BE2C (cell line): ENCODE measurements around the gene MAGI2.

Experiments used
- DNase-seq: peaks from one replicate; pipeline ENCODE4 v3.0.0-alpha.2; 2020
- H3K27me3 ChIP-seq: fragments of 250-450 bp; sonication (Bioruptor Pico); 2 replicates; pipeline ENCODE4 v1.5.1; 2020; ENCODE audit warnings: mild to moderate bottlenecking
- H3K36me3 ChIP-seq: fragments of 250-450 bp; sonication (Bioruptor Pico); 2 replicates; pipeline ENCODE4 v1.5.1; 2020; ENCODE audit warnings: mild to moderate bottlenecking
- H3K4me1 ChIP-seq: fragments of 250-450 bp; sonication (Bioruptor Pico); 2 replicates; pipeline ENCODE4 v1.5.1; 2020
- H3K4me3 ChIP-seq: 2 replicates; pipeline ENCODE4 v1.5.1; 2011; ENCODE audit warnings: low read depth, low read length
- H3K9me3 ChIP-seq: fragments of 250-450 bp; sonication (Bioruptor Pico); 2 replicates; pipeline ENCODE4 v1.5.1; 2020
- CTCF ChIP-seq: IDR thresholded peaks from 2 replicates; pipeline ENCODE4 v1.5.1; 2012; ENCODE audit warnings: mild to moderate bottlenecking, low read depth, low read length

Gene MAGI2

GRCh38 chr7:78315119-78315518 lies 1138.3 kb downstream of the MAGI2 start:
- DNase-seq, result no peak
- H3K9me3 ChIP-seq, result no peaks in the 10 kb centered on the region
- peaks cover 5% of the 10 kb centered on the region for H3K27me3 ChIP-seq
- H3K4me3 ChIP-seq, result no peak overlapping the region
- no peaks in the 10 kb centered on the region for H3K4me1 ChIP-seq
- no peak for TF ChIP-seq CTCF
- no peaks in the 10 kb centered on the region for H3K36me3 ChIP-seq

- Histone ChIP-seq H3K36me3 (no peaks in the 10 kb centered on the region), H3K4me1 (no peaks in the 10 kb centered on the region), H3K9me3 (no peaks in the 10 kb centered on the region), H3K4me3 (no peak overlapping the region), H3K27me3 (no peaks in the 10 kb centered on the region)
- DNase-seq, result no peak
- TF ChIP-seq CTCF, result no peak
These were observed 1142.3 kb downstream of the MAGI2 start for GRCh38 chr7:78311181-78311580.

- Histone ChIP-seq H3K9me3 (no peaks in the 10 kb centered on the region), H3K4me3 (no peak overlapping the region), H3K27me3 (no peaks in the 10 kb centered on the region), H3K36me3 (no peaks in the 10 kb centered on the region), H3K4me1 (no peaks in the 10 kb centered on the region)
- no peak for TF ChIP-seq CTCF
- DNase-seq, result no peak
These were observed 1145.6 kb downstream of the MAGI2 start for GRCh38 chr7:78307892-78308291.

GRCh38 chr7:78306634-78307033 lies 1146.8 kb downstream of the MAGI2 start:
- H3K27me3 ChIP-seq, result no peaks in the 10 kb centered on the region
- H3K4me1 ChIP-seq, result no peaks in the 10 kb centered on the region
- DNase-seq, result no peak
- H3K9me3 ChIP-seq, result no peaks in the 10 kb centered on the region
- H3K4me3 ChIP-seq, result no peak overlapping the region
- TF ChIP-seq CTCF, result no peak
- H3K36me3 ChIP-seq, result no peaks in the 10 kb centered on the region

- Histone ChIP-seq H3K36me3 (no peaks in the 10 kb centered on the region), H3K4me1 (no peaks in the 10 kb centered on the region), H3K4me3 (no peak overlapping the region), H3K27me3 (peaks cover 4% of the 10 kb centered on the region), H3K9me3 (no peaks in the 10 kb centered on the region)
- no peak for TF ChIP-seq CTCF
- DNase-seq, result no peak
These were observed 1152.1 kb downstream of the MAGI2 start for GRCh38 chr7:78301407-78301806.

GRCh38 chr7:78299088-78299487 lies 1154.4 kb downstream of the MAGI2 start:
- DNase-seq, result no peak
- TF ChIP-seq CTCF, result no peak
- Histone ChIP-seq H3K9me3 (no peaks in the 10 kb centered on the region), H3K4me1 (no peaks in the 10 kb centered on the region), H3K4me3 (no peak overlapping the region), H3K27me3 (peaks cover 4% of the 10 kb centered on the region), H3K36me3 (no peaks in the 10 kb centered on the region)
